Left lung (tissue), 10 donors: ENCODE data around the gene TMPRSS11F. TPM values are rescaled to one million over a fixed set of nuclear protein-coding genes. Genes with fewer than 3 reads are reported as not detected.

ENCODE experiments used
- ATAC-seq: fragments of 200-7000 bp; cut with Tn5 transposase; one replicate; pipeline ENCODE4 v1.9.1; 2020; ENCODE audit warnings: moderate library complexity
- DNase-seq, 4 donors: peaks; one replicate each; pipeline ENCODE4 v3.0.0-alpha.2; 2013 to 2020
- H3K27ac ChIP-seq, 2 donors: fragments of 200-600 bp; sonication (generic) in 1 of 2; one replicate each; pipeline versions ENCODE4 v1.5.0 to v1.8.0; 2020 to 2021
- H3K27me3 ChIP-seq, 2 donors: fragments of 200-600 bp; sonication (generic) in 1 of 2; one replicate each; pipeline versions ENCODE4 v1.5.0 to v1.8.0; 2020 to 2021
- H3K36me3 ChIP-seq, 2 donors: fragments of 200-600 bp; sonication (generic) in 1 of 2; one replicate each; pipeline versions ENCODE4 v1.5.0 to v1.8.0; 2020 to 2021
- H3K4me1 ChIP-seq, 2 donors: fragments of 200-600 bp; one replicate each; pipeline ENCODE4 v1.8.0; 2021
- H3K4me3 ChIP-seq, 2 donors: fragments of 200-600 bp; sonication (generic) in 1 of 2; one replicate each; pipeline versions ENCODE4 v1.5.0 to v1.8.0; 2020 to 2021; ENCODE audit warnings: mild to moderate bottlenecking in 1 of 2
- H3K9me3 ChIP-seq, 2 donors: fragments of 200-600 bp; sonication (generic) in 1 of 2; one replicate each; pipeline versions ENCODE4 v1.5.0 to v1.8.0; 2020 to 2021
- CTCF ChIP-seq, 2 donors: fragments of 200-600 bp; sonication (generic) in 1 of 2; IDR thresholded peaks; one replicate each; pipeline versions ENCODE4 v1.5.0 to v1.8.0; 2021; ENCODE audit warnings: antibody characterized with exemption in 2 of 2
- intact Hi-C, 2 donors: fragments of 100-400 bp; cut with DNase I; formaldehyde crosslinking; loops; one replicate each; pipeline versions ENCODE4 v1.11.2 to v1.14.2; 2022
- polyA plus RNA-seq, 6 donors: library from polyadenylated mRNA; unstranded; fragments of 120-200 nt; gene quantifications; one replicate each; pipeline ENCODE4 v1.2.1, GENCODE V29; 2013; ENCODE audit not compliant: insufficient read length in 6 of 6
- total RNA-seq, 2 donors: library from RNA; stranded (reverse); fragmentation: NEBNext Ultra II Directional; extraction: Animal tissue kit (Norgen Biotek cat#: 25700); gene quantifications; one replicate each; pipeline ENCODE4 v1.2.1, GENCODE V29; 2021
- donor health status: DM: no; HTN: yes; CAD: no.
- donor health status: DM: no; HTN: no; CAD: no.

TMPRSS11F gene
- total and polyA plus RNA-seq, 8 donors = 0.07 to 0.18 (median 0.10) TPM; not detected in 5

- Histone ChIP-seq H3K27ac (no peak overlapping the region), H3K4me1 (no peaks in the 10 kb centered on the region), H3K4me3 (no peak overlapping the region), H3K27me3 (no peaks in the 10 kb centered on the region), H3K36me3 (no peaks in the 10 kb centered on the region), H3K9me3 (no peaks in the 10 kb centered on the region)
- intact Hi-C loops = no loop called here
- TF ChIP-seq CTCF (IDR thresholded peaks at IDR 0.05) = no peak
- DNase-seq (no peak), ATAC-seq (no peak)
These were observed 38.0 kb upstream of the TMPRSS11F start for GRCh38 chr4:68167706-68168105.

GRCh38 chr4:68167166-68167565 lies 37.5 kb upstream of the TMPRSS11F start:
- H3K36me3 ChIP-seq = no peaks in the 10 kb centered on the region
- intact Hi-C loops = no loop called here
- no peak for TF ChIP-seq CTCF (IDR thresholded peaks at IDR 0.05)
- no peaks in the 10 kb centered on the region for H3K4me1 ChIP-seq
- no peak overlapping the region for H3K4me3 ChIP-seq
- ATAC-seq (no peak), DNase-seq (no peak)
- H3K27ac ChIP-seq = no peak overlapping the region
- no peaks in the 10 kb centered on the region for H3K9me3 ChIP-seq
- H3K27me3 ChIP-seq = no peaks in the 10 kb centered on the region

- Histone ChIP-seq H3K36me3 (no peaks in the 10 kb centered on the region), H3K27me3 (no peaks in the 10 kb centered on the region), H3K4me3 (no peak overlapping the region), H3K27ac (no peak overlapping the region), H3K9me3 (no peaks in the 10 kb centered on the region), H3K4me1 (no peaks in the 10 kb centered on the region)
- ATAC-seq (no peak), DNase-seq (no peak)
- no peak for TF ChIP-seq CTCF (IDR thresholded peaks at IDR 0.05)
- intact Hi-C loops = no loop called here
These were observed 34.1 kb upstream of the TMPRSS11F start for GRCh38 chr4:68163754-68164153.

GRCh38 chr4:68162196-68162595 lies 32.5 kb upstream of the TMPRSS11F start:
- no peak for TF ChIP-seq CTCF (IDR thresholded peaks at IDR 0.05)
- Histone ChIP-seq H3K27ac (no peak overlapping the region), H3K4me3 (no peak overlapping the region), H3K27me3 (no peaks in the 10 kb centered on the region), H3K9me3 (no peaks in the 10 kb centered on the region), H3K36me3 (no peaks in the 10 kb centered on the region), H3K4me1 (no peaks in the 10 kb centered on the region)
- DNase-seq (no peak), ATAC-seq (no peak)
- intact Hi-C loops = no loop called here

- H3K4me1 ChIP-seq = no peaks in the 10 kb centered on the region
- TF ChIP-seq CTCF (IDR thresholded peaks at IDR 0.05) = no peak
- intact Hi-C loops = no loop called here
- DNase-seq = no peak
- no peaks in the 10 kb centered on the region for H3K9me3 ChIP-seq
- H3K27me3 ChIP-seq = no peaks in the 10 kb centered on the region
- H3K36me3 ChIP-seq = no peaks in the 10 kb centered on the region
- H3K4me3 ChIP-seq = no peak overlapping the region
- H3K27ac ChIP-seq = no peak overlapping the region
- ATAC-seq = no peak
These were observed 22.7 kb upstream of the TMPRSS11F start for GRCh38 chr4:68152411-68152810.
